H9 (cell line): ENCODE measurements around the gene TCF20. TPM values are rescaled to one million over a fixed set of nuclear protein-coding genes. Genes with fewer than 3 reads are reported as not detected.

Experiments used
- DNase-seq: peaks from one replicate; pipeline ENCODE4 v3.0.0-alpha.2; 2017
- H2AFZ ChIP-seq: one replicate; pipeline ENCODE4 v1.6.1; 2013; ENCODE audit warnings: mild to moderate bottlenecking, low read length, control low read depth, moderate library complexity
- H2AK5ac ChIP-seq: 2 replicates; pipeline ENCODE4 v1.6.1; 2013; ENCODE audit warnings: low read length, control low read depth, mixed read lengths; ENCODE audit not compliant: insufficient read length
- H2BK120ac ChIP-seq: one replicate; pipeline ENCODE4 v1.6.1; 2013; ENCODE audit warnings: low read depth, mild to moderate bottlenecking, low read length, control low read depth, inconsistent platforms; ENCODE audit not compliant: poor library complexity, severe bottlenecking
- H2BK12ac ChIP-seq: 2 replicates; pipeline ENCODE4 v1.6.1; 2013; ENCODE audit warnings: low read length, control low read depth, mixed read lengths, low read depth; ENCODE audit not compliant: insufficient read length
- H2BK15ac ChIP-seq: 2 replicates; pipeline ENCODE4 v1.6.1; 2013; ENCODE audit warnings: low read depth, low read length, control low read depth
- H2BK20ac ChIP-seq: one replicate; pipeline ENCODE4 v1.6.1; 2013; ENCODE audit warnings: low read depth, mild to moderate bottlenecking, low read length, control low read depth, inconsistent platforms; ENCODE audit not compliant: poor library complexity, severe bottlenecking
- H2BK5ac ChIP-seq: 2 replicates; pipeline ENCODE4 v1.6.1; 2013; ENCODE audit warnings: low read length, control low read depth, mixed read lengths; ENCODE audit not compliant: insufficient read length
- H3K14ac ChIP-seq: 2 replicates; pipeline ENCODE4 v1.6.1; 2013; ENCODE audit warnings: low read length, control low read depth; ENCODE audit not compliant: insufficient read depth
- H3K18ac ChIP-seq: 2 replicates; pipeline ENCODE4 v1.6.1; 2013; ENCODE audit warnings: low read depth, mild to moderate bottlenecking, mixed read lengths, low read length, control low read depth; ENCODE audit not compliant: insufficient read length
- H3K23ac ChIP-seq: 2 replicates; pipeline ENCODE4 v1.6.1; 2013; ENCODE audit warnings: low read length, control low read depth, mixed read lengths, low read depth; ENCODE audit not compliant: insufficient read length
- H3K23me2 ChIP-seq: 2 replicates; pipeline ENCODE4 v1.6.1; 2013; ENCODE audit warnings: low read depth, mild to moderate bottlenecking, mixed read lengths, low read length, control low read depth; ENCODE audit not compliant: insufficient read length, poor library complexity, severe bottlenecking
- H3K27ac ChIP-seq: 2 replicates; pipeline ENCODE4 v1.5.1; 2013; ENCODE audit warnings: low read length, control low read depth, mixed read lengths, low read depth; ENCODE audit not compliant: insufficient read length
- H3K27me3 ChIP-seq: 2 replicates; pipeline ENCODE4 v1.6.1; 2013; ENCODE audit warnings: low read length, control low read depth, inconsistent platforms; ENCODE audit not compliant: insufficient read depth
- H3K4ac ChIP-seq: 2 replicates; pipeline ENCODE4 v1.6.1; 2013; ENCODE audit warnings: low read depth, mild to moderate bottlenecking, control low read depth, inconsistent platforms, low read length, moderate library complexity
- H3K4me1 ChIP-seq: 2 replicates; pipeline ENCODE4 v1.6.1; 2013; ENCODE audit warnings: low read length, control low read depth, inconsistent platforms; ENCODE audit not compliant: insufficient read depth
- H3K4me2 ChIP-seq: 2 replicates; pipeline ENCODE4 v1.6.1; 2013; ENCODE audit warnings: low read length, control low read depth, mixed read lengths; ENCODE audit not compliant: insufficient read length, insufficient read depth
- H3K56ac ChIP-seq: 2 replicates; pipeline ENCODE4 v1.6.1; 2013; ENCODE audit warnings: low read depth, mild to moderate bottlenecking, mixed read lengths, low read length, control low read depth; ENCODE audit not compliant: insufficient read length
- H3K79me1 ChIP-seq: 2 replicates; pipeline ENCODE4 v1.6.1; 2013; ENCODE audit warnings: low read depth, mild to moderate bottlenecking, moderate library complexity, low read length, control low read depth, inconsistent platforms; ENCODE audit not compliant: insufficient read depth, poor library complexity, severe bottlenecking
- H3K79me2 ChIP-seq: 2 replicates; pipeline ENCODE4 v1.6.1; 2013; ENCODE audit warnings: low read length, control low read depth, inconsistent platforms; ENCODE audit not compliant: insufficient read depth
- H3K9ac ChIP-seq: 2 replicates; pipeline ENCODE4 v1.6.1; 2013; ENCODE audit warnings: low read length, control low read depth, mixed read lengths; ENCODE audit not compliant: insufficient read length; ENCODE audit errors: extremely low read depth
- H3K9me3 ChIP-seq: one replicate; pipeline ENCODE4 v1.6.1; 2013; ENCODE audit warnings: low read depth, low read length, inconsistent platforms; ENCODE audit not compliant: control insufficient read depth
- H3T11ph ChIP-seq: one replicate; pipeline ENCODE4 v1.6.1; 2013; ENCODE audit warnings: mild to moderate bottlenecking, low read length, control low read depth, inconsistent platforms
- H4K20me1 ChIP-seq: one replicate; pipeline ENCODE4 v1.6.1; 2013; ENCODE audit not compliant: control insufficient read depth, insufficient read length, insufficient read depth
- H4K5ac ChIP-seq: 2 replicates; pipeline ENCODE4 v1.6.1; 2013; ENCODE audit warnings: low read depth, mild to moderate bottlenecking, mixed read lengths, low read length, control low read depth; ENCODE audit not compliant: insufficient read length
- H4K8ac ChIP-seq: replicated peaks from 2 replicates; pipeline ENCODE4 v1.6.1; 2013; ENCODE audit warnings: low read length, control low read depth, mixed read lengths, low read depth; ENCODE audit not compliant: insufficient read length
- H4K91ac ChIP-seq: 2 replicates; pipeline ENCODE4 v1.6.1; 2013; ENCODE audit warnings: low read depth, mild to moderate bottlenecking, moderate library complexity, mixed read lengths, low read length, control low read depth; ENCODE audit not compliant: insufficient read length
- H3K27ac Mint-ChIP-seq, 3 experiments: 2 replicates in 2 of 3; 3 replicates in 1 of 3; pipeline ENCODE4 v1.8.0; 2020 to 2021; ENCODE audit warnings: mixed read lengths in 3 of 3, mild to moderate bottlenecking in 1 of 3, moderate library complexity in 1 of 3
- H3K27me3 Mint-ChIP-seq: 2 replicates; pipeline ENCODE4 v1.8.0; 2021; ENCODE audit warnings: low read depth, mild to moderate bottlenecking, moderate library complexity, mixed read lengths
- H3K36me3 Mint-ChIP-seq, 3 experiments: 2 replicates in 2 of 3; 3 replicates in 1 of 3; pipeline ENCODE4 v1.8.0; 2020 to 2021; ENCODE audit warnings: low read depth in 3 of 3, mixed read lengths in 3 of 3; ENCODE audit not compliant: insufficient read depth in 1 of 3
- H3K4me1 Mint-ChIP-seq, 2 experiments: 2 replicates each; pipeline ENCODE4 v1.8.0; 2020; ENCODE audit warnings: mixed read lengths in 2 of 2
- H3K4me3 Mint-ChIP-seq, 2 experiments: 2 replicates in 1 of 2; 3 replicates in 1 of 2; pipeline ENCODE4 v1.8.0; 2020 to 2021; ENCODE audit warnings: mild to moderate bottlenecking in 2 of 2, mixed read lengths in 2 of 2, moderate library complexity in 1 of 2
- H3K9me3 Mint-ChIP-seq, 2 experiments: 2 replicates in 1 of 2; 3 replicates in 1 of 2; pipeline ENCODE4 v1.8.0; 2020; ENCODE audit warnings: mild to moderate bottlenecking in 2 of 2, mixed read lengths in 2 of 2, moderate library complexity in 1 of 2
- WGBS: extraction: QIAGEN DNeasy Blood & Tissue Kit; methylation state at CpG from one replicate; pipeline ENCODE4 v1.1.7; 2013; ENCODE audit warnings: missing lambda C conversion rate, low lambda C conversion rate, mixed read lengths; ENCODE audit not compliant: insufficient read length; ENCODE audit errors: extremely low coverage; 5-methylcytosine and 5-hydroxymethylcytosine counted together
- total RNA-seq: library from RNA; stranded (reverse); gene quantifications from 2 replicates; pipeline ENCODE4 v1.2.1, GENCODE V29; 2021
- TF ChIP-seq, protein P1 (sequence below): fragments of 200-600 bp; sonication (generic); conservative IDR thresholded peaks from 3 replicates; pipeline ENCODE4 v1.8.0; 2021; ENCODE audit warnings: antibody characterized with exemption, mild to moderate bottlenecking

The TCF20 gene
- total RNA-seq, 1 experiment from 2014 or later: 75.6 TPM

GRCh38 chr22:42257386-42257785 lies 13.1 kb downstream of the TCF20 start:
- no peak for DNase-seq
- no peak overlapping the region for H3K56ac ChIP-seq
- H3K18ac ChIP-seq: no peak overlapping the region
- H3K79me1 ChIP-seq: peaks cover 26% of the 10 kb centered on the region
- H2AFZ ChIP-seq: no peak overlapping the region
- peaks cover 3% of the 10 kb centered on the region; the same call in 1 of the 2 replicates for H3K27me3 ChIP-seq
- H3K4me2 ChIP-seq: no peak overlapping the region
- Mint-ChIP-seq H3K27me3 (peaks cover 31% of the 10 kb centered on the region), H3K27ac (no peak overlapping the region), H3K36me3 (no peaks in the 10 kb centered on the region; a peak in 1 of 7 replicates), H3K9me3 (no peaks in the 10 kb centered on the region), H3K4me3 (no peak overlapping the region), H3K4me1 (peaks cover 22 to 25% of the 10 kb centered on the region in 2 experiments)
- H4K5ac ChIP-seq: no peak overlapping the region
- no peak overlapping the region for H3K27ac ChIP-seq
- H2BK120ac ChIP-seq: no peak overlapping the region
- H4K20me1 ChIP-seq: no peaks in the 10 kb centered on the region
- H3K9me3 ChIP-seq: no peaks in the 10 kb centered on the region
- H2BK12ac ChIP-seq: no peak overlapping the region
- WGBS: no CpG with 5 or more reads among the region's 2 CpGs
- H3K4ac ChIP-seq: no peak overlapping the region
- no peaks in the 10 kb centered on the region for H3K23me2 ChIP-seq
- no peak overlapping the region for H2BK5ac ChIP-seq
- no peak overlapping the region for H2AK5ac ChIP-seq
- peaks cover 5% of the 10 kb centered on the region; the same call in 1 of the 2 replicates for H3K4me1 ChIP-seq
- no peak overlapping the region for H3T11ph ChIP-seq
- H2BK20ac ChIP-seq: no peak overlapping the region
- no peak overlapping the region for H3K23ac ChIP-seq
- H2BK15ac ChIP-seq: no peak overlapping the region
- peaks cover 23% of the 10 kb centered on the region; the same call in 1 of the 2 replicates for H3K79me2 ChIP-seq
- H4K8ac ChIP-seq: no peak overlapping the region
- no peak overlapping the region for H3K14ac ChIP-seq
- H3K9ac ChIP-seq: no peak overlapping the region
- no peak overlapping the region for H4K91ac ChIP-seq
- TF ChIP-seq, protein P1, sequence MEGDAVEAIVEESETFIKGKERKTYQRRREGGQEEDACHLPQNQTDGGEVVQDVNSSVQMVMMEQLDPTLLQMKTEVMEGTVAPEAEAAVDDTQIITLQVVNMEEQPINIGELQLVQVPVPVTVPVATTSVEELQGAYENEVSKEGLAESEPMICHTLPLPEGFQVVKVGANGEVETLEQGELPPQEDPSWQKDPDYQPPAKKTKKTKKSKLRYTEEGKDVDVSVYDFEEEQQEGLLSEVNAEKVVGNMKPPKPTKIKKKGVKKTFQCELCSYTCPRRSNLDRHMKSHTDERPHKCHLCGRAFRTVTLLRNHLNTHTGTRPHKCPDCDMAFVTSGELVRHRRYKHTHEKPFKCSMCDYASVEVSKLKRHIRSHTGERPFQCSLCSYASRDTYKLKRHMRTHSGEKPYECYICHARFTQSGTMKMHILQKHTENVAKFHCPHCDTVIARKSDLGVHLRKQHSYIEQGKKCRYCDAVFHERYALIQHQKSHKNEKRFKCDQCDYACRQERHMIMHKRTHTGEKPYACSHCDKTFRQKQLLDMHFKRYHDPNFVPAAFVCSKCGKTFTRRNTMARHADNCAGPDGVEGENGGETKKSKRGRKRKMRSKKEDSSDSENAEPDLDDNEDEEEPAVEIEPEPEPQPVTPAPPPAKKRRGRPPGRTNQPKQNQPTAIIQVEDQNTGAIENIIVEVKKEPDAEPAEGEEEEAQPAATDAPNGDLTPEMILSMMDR: no peak
